Endothelial cell of umbilical vein (primary cell): Measurements from ENCODE around the gene SMIM44. TPM values are rescaled to one million over a fixed set of nuclear protein-coding genes. Genes with fewer than 3 reads are reported as not detected.
A peak's percentile ranks its signal among the peaks of the same experiment; 100 is the strongest.

Experiments
- BruUV-seq: library from RNA; stranded (reverse); fragments of 400-500 nt; replicated peaks from 2 replicates; lab custom pipeline; 2021; lab: Mats Ljungman, UMichigan
- CTCF ChIA-PET: fragments of 300-600, 350-600 bp; sonication (Branson Sonifier 250); formaldehyde crosslinking; loops from one replicate; lab custom pipeline; 2021; ENCODE audit warnings: antibody characterized with exemption, inconsistent platforms; lab: Charles Lee
- POLR2A ChIA-PET: fragments of 300-600, 350-600 bp; sonication (Branson Sonifier 250); formaldehyde crosslinking; loops from one replicate; lab custom pipeline; 2021; ENCODE audit warnings: antibody characterized with exemption, inconsistent platforms; lab: Charles Lee
- DNase-seq: peaks from one replicate; pipeline ENCODE4 v3.0.0-alpha.2; 2011; ENCODE audit warnings: low read depth, low spot score
- FAIRE-seq: peaks from 2 replicates; lab custom pipeline; 2011; peaks lifted over from hg19 to GRCh38; lab: Jason Lieb, UNC
- H2AFZ ChIP-seq: 2 replicates; pipeline ENCODE4 v1.6.0; 2012; ENCODE audit warnings: low read depth, low read length, control low read depth, inconsistent platforms
- H3K27ac ChIP-seq: 2 replicates; pipeline ENCODE4 v1.5.1; 2011; ENCODE audit warnings: low read depth, mild to moderate bottlenecking, control low read depth, low read length, moderate library complexity; ENCODE audit not compliant: insufficient read depth
- H3K27me3 ChIP-seq, 2 experiments: 2 replicates each; pipeline versions ENCODE4 v1.6.0 to v1.6.1; 2011; ENCODE audit warnings: low read length in 2 of 2, mixed read lengths in 1 of 2; ENCODE audit not compliant: control insufficient read depth in 2 of 2, insufficient read depth in 2 of 2
- H3K36me3 ChIP-seq, 2 experiments: 2 replicates in 1 of 2; 3 replicates in 1 of 2; pipeline ENCODE4 v1.5.1; 2011; ENCODE audit warnings: low read length in 2 of 2, mild to moderate bottlenecking in 1 of 2, moderate library complexity in 1 of 2; ENCODE audit not compliant: control insufficient read depth in 2 of 2, insufficient read depth in 2 of 2; ENCODE audit errors: extremely low read depth in 1 of 2
- H3K4me1 ChIP-seq: 3 replicates; pipeline ENCODE4 v1.5.1; 2011; ENCODE audit warnings: mild to moderate bottlenecking, low read length; ENCODE audit not compliant: control insufficient read depth, insufficient read depth; ENCODE audit errors: extremely low read depth
- H3K4me2 ChIP-seq: 2 replicates; pipeline ENCODE4 v1.6.1; 2011; ENCODE audit warnings: low read length, control low read depth, mixed read lengths; ENCODE audit not compliant: insufficient read depth
- H3K4me3 ChIP-seq, 3 experiments: fragments of 200-600 bp in 1 of 3; sonication (generic), shearing (Covaris generic) in 1 of 3; replicated peaks in 1 of 3; 2 replicates each; pipeline ENCODE4 v1.5.1; 2011 to 2016; ENCODE audit warnings: control low read depth in 3 of 3, low read length in 3 of 3, mild to moderate bottlenecking in 2 of 3, inconsistent platforms in 1 of 3, low read depth in 1 of 3, moderate library complexity in 1 of 3; ENCODE audit not compliant: insufficient read depth in 1 of 3
- H3K79me2 ChIP-seq: 2 replicates; pipeline ENCODE4 v1.6.0; 2012; ENCODE audit warnings: low read length, inconsistent platforms; ENCODE audit not compliant: control insufficient read depth, insufficient read depth
- H3K9ac ChIP-seq: replicated peaks from 2 replicates; pipeline ENCODE3; 2011; ENCODE audit warnings: low read length, control low read depth; ENCODE audit not compliant: insufficient read depth; ENCODE audit errors: extremely low read depth
- H3K9me1 ChIP-seq: replicated peaks from 3 replicates; pipeline ENCODE4 v1.6.0; 2011; ENCODE audit warnings: mild to moderate bottlenecking, low read length; ENCODE audit not compliant: control insufficient read depth, insufficient read depth; ENCODE audit errors: extremely low read depth
- H3K9me3 ChIP-seq: replicated peaks from 2 replicates; pipeline ENCODE4 v1.5.1; 2012; ENCODE audit warnings: low read length, inconsistent platforms; ENCODE audit not compliant: control insufficient read depth, insufficient read depth
- H4K20me1 ChIP-seq: replicated peaks from 2 replicates; pipeline ENCODE3; 2011; ENCODE audit warnings: mild to moderate bottlenecking, low read length; ENCODE audit not compliant: control insufficient read depth, insufficient read depth; ENCODE audit errors: extremely low read depth
- EZH2 ChIP-seq: IDR thresholded peaks from 2 replicates; pipeline ENCODE4 v1.6.1; 2012; ENCODE audit warnings: borderline replicate concordance, low read depth, mild to moderate bottlenecking, moderate library complexity, low read length, inconsistent platforms; ENCODE audit not compliant: severe bottlenecking
- MYC ChIP-seq: IDR thresholded peaks from one replicate; pipeline ENCODE4 v1.6.1; 2011; ENCODE audit warnings: mild to moderate bottlenecking, low read depth, low read length
- POLR2A ChIP-seq: IDR thresholded peaks from 2 replicates; pipeline ENCODE4 v1.6.1; 2012; ENCODE audit warnings: low read depth, mild to moderate bottlenecking, control low read depth, low read length
- POLR2AphosphoS5 ChIP-seq: IDR thresholded peaks from 2 replicates; pipeline ENCODE4 v1.6.1; 2012; ENCODE audit warnings: low read depth, mild to moderate bottlenecking, control low read depth, low read length, moderate library complexity; ENCODE audit not compliant: insufficient read depth
- dilution Hi-C: fragments of 300-500 bp; cut with MboI; formaldehyde crosslinking; loops from one replicate; pipeline ENCODE4 v1.15.0; 2019; ENCODE audit warnings: low sequenced_read_pairs; ENCODE audit not compliant: extremely low pct_ligation_motif_present
- intact Hi-C: fragments of 100-400 bp; cut with micrococcal nuclease; formaldehyde crosslinking; loops from one replicate; pipeline ENCODE4 v1.10.0; 2022
- polyA plus RNA-seq, 4 experiments: library from polyadenylated mRNA; depleted of rRNA in 3 of 4; stranded (reverse) in 3 of 4; unstranded in 1 of 4; fragments of >200 nt; gene quantifications; 2 replicates each; pipeline versions ENCODE4 v1.2.1 to v1.2.3, GENCODE V29; 2011 to 2012; ENCODE audit warnings: missing spikeins in 1 of 4
- small RNA-seq: library from RNA; depleted of rRNA; stranded (forward); fragments of <200 nt; gene quantifications from one replicate; pipeline ENCODE3, GENCODE V24; 2012; ENCODE audit warnings: low replicate concordance, low read depth; ENCODE audit not compliant: insufficient read depth, insufficient read length
- total RNA-seq: library from RNA; stranded (reverse); gene quantifications from 2 replicates; pipeline ENCODE4 v1.2.3, GENCODE V29; 2021
- TF ChIP-seq, protein P1 (sequence below), 2 donors: IDR thresholded peaks; 1 replicate in 1 of 2; 2 replicates in 1 of 2; pipeline ENCODE4 v1.5.1; 2011; ENCODE audit warnings: low read length in 2 of 2, mild to moderate bottlenecking in 2 of 2, moderate library complexity in 2 of 2, control low read depth in 1 of 2, inconsistent platforms in 1 of 2, low read depth in 1 of 2; ENCODE audit not compliant: insufficient read depth in 1 of 2; ENCODE audit errors: extremely low read depth in 1 of 2
- TF ChIP-seq, protein P2 (sequence below): IDR thresholded peaks from 2 replicates; pipeline ENCODE4 v1.6.1; 2011; ENCODE audit not compliant: insufficient read depth, insufficient read length

The SMIM44 gene
- total and polyA plus RNA-seq, 2 donors (not counting 3 experiments of a cell fraction or from before 2014, with no cell fraction given) = not detected

DNA sequence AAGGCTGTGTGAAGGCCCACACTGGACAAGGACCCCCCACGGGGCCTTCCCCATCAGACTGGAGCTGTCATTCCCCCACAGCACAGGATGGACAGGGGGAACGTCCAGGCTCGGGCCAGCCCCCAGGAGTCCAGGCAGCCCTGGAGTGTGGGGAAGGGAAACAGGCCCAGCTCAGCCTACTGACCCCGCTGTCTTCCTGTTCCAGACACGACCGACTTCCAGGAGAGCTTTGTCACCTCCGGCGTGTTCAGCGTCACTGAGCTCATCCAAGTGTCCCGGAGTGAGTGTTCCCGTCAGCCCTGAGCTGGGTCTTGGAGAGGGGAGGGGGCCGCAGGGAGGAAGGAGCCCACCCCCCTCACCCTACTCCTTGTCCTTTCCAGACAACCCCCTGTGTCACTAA is 49.9 kb downstream of the SMIM44 start:
- Histone ChIP-seq H2AFZ (no peak overlapping the region), H3K36me3 (peaks cover 4 to 7% of the 10 kb centered on the region in 2 experiments), H3K9me3 (no peaks in the 10 kb centered on the region), H3K4me3 (no peak overlapping the region), H3K4me2 (no peak overlapping the region), H3K9me1 (no peaks in the 10 kb centered on the region), H4K20me1 (no peaks in the 10 kb centered on the region), H3K4me1 (peaks cover 22% of the 10 kb centered on the region), H3K79me2 (peaks cover 12% of the 10 kb centered on the region), H3K27ac (peak overlapping the region; percentile 50), H3K27me3 (no peaks in the 10 kb centered on the region), H3K9ac (no peak overlapping the region)
- CTCF ChIA-PET = interaction anchor here (2.2 kb wide), 1 partner anchor 36 kb away, joined by 5 read pairs; no protein-coding TSS in a partner anchor
- BruUV-seq = no TSS peak
- TF ChIP-seq POLR2A = no peak
- TF ChIP-seq EZH2 = no peak
- TF ChIP-seq POLR2AphosphoS5 = no peak
- TF ChIP-seq, protein P1, sequence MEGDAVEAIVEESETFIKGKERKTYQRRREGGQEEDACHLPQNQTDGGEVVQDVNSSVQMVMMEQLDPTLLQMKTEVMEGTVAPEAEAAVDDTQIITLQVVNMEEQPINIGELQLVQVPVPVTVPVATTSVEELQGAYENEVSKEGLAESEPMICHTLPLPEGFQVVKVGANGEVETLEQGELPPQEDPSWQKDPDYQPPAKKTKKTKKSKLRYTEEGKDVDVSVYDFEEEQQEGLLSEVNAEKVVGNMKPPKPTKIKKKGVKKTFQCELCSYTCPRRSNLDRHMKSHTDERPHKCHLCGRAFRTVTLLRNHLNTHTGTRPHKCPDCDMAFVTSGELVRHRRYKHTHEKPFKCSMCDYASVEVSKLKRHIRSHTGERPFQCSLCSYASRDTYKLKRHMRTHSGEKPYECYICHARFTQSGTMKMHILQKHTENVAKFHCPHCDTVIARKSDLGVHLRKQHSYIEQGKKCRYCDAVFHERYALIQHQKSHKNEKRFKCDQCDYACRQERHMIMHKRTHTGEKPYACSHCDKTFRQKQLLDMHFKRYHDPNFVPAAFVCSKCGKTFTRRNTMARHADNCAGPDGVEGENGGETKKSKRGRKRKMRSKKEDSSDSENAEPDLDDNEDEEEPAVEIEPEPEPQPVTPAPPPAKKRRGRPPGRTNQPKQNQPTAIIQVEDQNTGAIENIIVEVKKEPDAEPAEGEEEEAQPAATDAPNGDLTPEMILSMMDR (IDR thresholded peaks at IDR 0.05; ENCODE audit: extremely low read depth in 1 of 2, insufficient read depth in 1 of 2, low read depth in 1 of 2, low read length in 2 of 2) = no peak
- TF ChIP-seq MYC = no peak
- TF ChIP-seq, protein P2, sequence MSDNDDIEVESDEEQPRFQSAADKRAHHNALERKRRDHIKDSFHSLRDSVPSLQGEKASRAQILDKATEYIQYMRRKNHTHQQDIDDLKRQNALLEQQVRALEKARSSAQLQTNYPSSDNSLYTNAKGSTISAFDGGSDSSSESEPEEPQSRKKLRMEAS = no peak
- dilution Hi-C loops = no loop called here
- POLR2A ChIA-PET = no interaction called here
- DNase-seq (no peak), FAIRE-seq (peak; percentile 83)
- intact Hi-C loops = no loop called here

Small RNAs within 50 kb of the gene (small RNA-seq; reads per million reads assigned to genes)
- gene RF00212 = not detected

Other genes starting within 250 kb of the SMIM44 start
- 131 and 133 TPM in 2 replicates for gene NFIC, start 116.9 kb downstream of the SMIM44 start, total RNA-seq
- gene NFIC, start 116.9 kb downstream of the SMIM44 start, polyA plus RNA-seq = 8.5 and 11.4 TPM in 2 replicates
- not detected in 2 replicates for gene SMIM24, start 2.9 kb downstream of the SMIM44 start, total RNA-seq
- gene SMIM24, start 2.9 kb downstream of the SMIM44 start, polyA plus RNA-seq = not detected in 2 replicates
- gene DOHH, start 17.2 kb upstream of the SMIM44 start, total RNA-seq = 14.8 and 15.2 TPM in 2 replicates
- 8.0 and 8.7 TPM in 2 replicates for gene DOHH, start 17.2 kb upstream of the SMIM44 start, polyA plus RNA-seq
- gene FZR1, start 22.9 kb upstream of the SMIM44 start, total RNA-seq = 60.4 and 60.5 TPM in 2 replicates
- 35.9 and 45.0 TPM in 2 replicates for gene FZR1, start 22.9 kb upstream of the SMIM44 start, polyA plus RNA-seq
- 0.53 and 0.73 TPM in 2 replicates for gene TEKTIP1, start 55.7 kb upstream of the SMIM44 start, total RNA-seq
- not detected in 2 replicates for gene TEKTIP1, start 55.7 kb upstream of the SMIM44 start, polyA plus RNA-seq
- gene MFSD12, start 74.1 kb upstream of the SMIM44 start, total RNA-seq = 78.9 and 80.4 TPM in 2 replicates
- gene MFSD12, start 74.1 kb upstream of the SMIM44 start, polyA plus RNA-seq = 51.7 and 66.9 TPM in 2 replicates
- 98.0 and 98.2 TPM in 2 replicates for gene HMG20B, start 89.5 kb upstream of the SMIM44 start, total RNA-seq
- 53.2 and 63.9 TPM in 2 replicates for gene HMG20B, start 89.5 kb upstream of the SMIM44 start, polyA plus RNA-seq
- gene GIPC3, start 102.0 kb upstream of the SMIM44 start, total RNA-seq = 6.6 and 7.1 TPM in 2 replicates
- gene GIPC3, start 102.0 kb upstream of the SMIM44 start, polyA plus RNA-seq = 1.9 and 2.2 TPM in 2 replicates
- 2.9 and 3.4 TPM in 2 replicates for gene TBXA2R, start 123.4 kb upstream of the SMIM44 start, total RNA-seq
- gene TBXA2R, start 123.4 kb upstream of the SMIM44 start, polyA plus RNA-seq = 2.4 TPM in 2 replicates
- 36.1 and 36.4 TPM in 2 replicates for gene CACTIN, start 143.3 kb upstream of the SMIM44 start, total RNA-seq
- 29.7 and 31.8 TPM in 2 replicates for gene CACTIN, start 143.3 kb upstream of the SMIM44 start, polyA plus RNA-seq
- gene PIP5K1C, start 217.0 kb upstream of the SMIM44 start, total RNA-seq = 79.5 and 82.2 TPM in 2 replicates
- gene PIP5K1C, start 217.0 kb upstream of the SMIM44 start, polyA plus RNA-seq = 31.6 and 37.4 TPM in 2 replicates
- not detected in 2 replicates for gene TJP3, start 224.9 kb upstream of the SMIM44 start, total RNA-seq
- gene TJP3, start 224.9 kb upstream of the SMIM44 start, polyA plus RNA-seq = 0.10 TPM in 1 of 2 replicates, not detected in the other